HEK293 (cell line): ENCODE results near the gene CD28.

Source experiments
- CTCF ChIA-PET: fragments of 350-600 bp; formaldehyde crosslinking; extraction: SDS; loops from one replicate; lab custom pipeline; 2021; ENCODE audit warnings: antibody characterized with exemption; lab: Yijun Ruan, JAX
- POLR2A ChIA-PET: fragments of 300-600 bp; formaldehyde crosslinking; extraction: SDS; loops from one replicate; lab custom pipeline; 2020; ENCODE audit warnings: antibody characterized with exemption, inconsistent platforms; lab: Yijun Ruan, JAX
- H3K27ac ChIP-seq: fragments of 200-500 bp; sonication (Bioruptor generic); 2 replicates; pipeline ENCODE4 v1.5.1; 2014; ENCODE audit warnings: low read depth, low read length, control low read depth, inconsistent platforms; ENCODE audit errors: extremely low read depth
- H3K36me3 ChIP-seq, 2 experiments: fragments of 200-500 bp in 1 of 2; sonication (Bioruptor generic) in 1 of 2; 1 replicate in 1 of 2; 2 replicates in 1 of 2; pipeline ENCODE4 v1.5.1; 2014 to 2017; ENCODE audit warnings: inconsistent platforms in 2 of 2, low read length in 2 of 2; ENCODE audit not compliant: control insufficient read depth in 2 of 2, insufficient read depth in 1 of 2
- H3K4me1 ChIP-seq: fragments of 200-500 bp; sonication (Bioruptor generic); 2 replicates; pipeline ENCODE4 v1.5.1; 2014; ENCODE audit warnings: mild to moderate bottlenecking, low read length, inconsistent platforms; ENCODE audit not compliant: control insufficient read depth, insufficient read depth
- H3K4me3 ChIP-seq: 2 replicates; pipeline ENCODE4 v1.5.1; 2011; ENCODE audit warnings: low read depth, mild to moderate bottlenecking, control low read depth, low read length, moderate library complexity
- H3K9me3 ChIP-seq: fragments of 200-500 bp; sonication (Bioruptor generic); 2 replicates; pipeline ENCODE4 v1.5.1; 2014; ENCODE audit warnings: low read depth, low read length, inconsistent platforms; ENCODE audit not compliant: control insufficient read depth, insufficient read depth
- HOXC10 ChIP-seq: sonication (generic); formaldehyde crosslinking; IDR thresholded peaks from 2 replicates; pipeline ENCODE4 v1.8.1; 2023; ENCODE audit warnings: mild to moderate bottlenecking, missing genetic modification reagents
- MZF1 ChIP-seq: fragments of 450-650 bp; formaldehyde crosslinking; IDR thresholded peaks from 2 replicates; pipeline ENCODE4 v1.5.1; 2017; ENCODE audit warnings: missing biosample characterization, missing genetic modification characterization, borderline replicate concordance
- PATZ1 ChIP-seq: fragments of 450-650 bp; formaldehyde crosslinking; IDR thresholded peaks from 2 replicates; pipeline ENCODE4 v1.5.1; 2016; ENCODE audit warnings: missing biosample characterization, missing genetic modification characterization
- PRDM10 ChIP-seq: fragments of 450-650 bp; formaldehyde crosslinking; IDR thresholded peaks from 2 replicates; pipeline ENCODE4 v1.5.1; 2016; ENCODE audit warnings: missing biosample characterization, missing genetic modification characterization
- REST ChIP-seq: fragments of 450-650 bp; formaldehyde crosslinking; IDR thresholded peaks from 2 replicates; pipeline ENCODE4 v1.5.1; 2016; ENCODE audit warnings: missing biosample characterization, missing genetic modification characterization
- SCRT2 ChIP-seq: fragments of 450-650 bp; formaldehyde crosslinking; IDR thresholded peaks from 2 replicates; pipeline ENCODE4 v1.5.1; 2016; ENCODE audit warnings: missing biosample characterization, missing genetic modification characterization
- ZBTB20 ChIP-seq: fragments of 450-650 bp; formaldehyde crosslinking; IDR thresholded peaks from 2 replicates; pipeline ENCODE4 v1.5.1; 2016; ENCODE audit warnings: missing biosample characterization, missing genetic modification characterization
- ZNF121 ChIP-seq: fragments of 450-650 bp; formaldehyde crosslinking; IDR thresholded peaks from 2 replicates; pipeline ENCODE4 v1.5.1; 2016; ENCODE audit warnings: missing biosample characterization, missing genetic modification characterization
- ZNF138 ChIP-seq: fragments of 450-650 bp; formaldehyde crosslinking; IDR thresholded peaks from 2 replicates; pipeline ENCODE4 v1.5.1; 2016; ENCODE audit warnings: missing biosample characterization, missing genetic modification characterization, borderline replicate concordance
- ZNF174 ChIP-seq: fragments of 450-650 bp; formaldehyde crosslinking; IDR thresholded peaks from 2 replicates; pipeline ENCODE4 v1.5.0; 2017; ENCODE audit warnings: missing biosample characterization, mild to moderate bottlenecking, missing genetic modification characterization
- ZNF202 ChIP-seq: fragments of 450-650 bp; formaldehyde crosslinking; IDR thresholded peaks from 2 replicates; pipeline ENCODE4 v1.5.1; 2016; ENCODE audit warnings: missing biosample characterization, missing genetic modification characterization, borderline replicate concordance
- ZNF248 ChIP-seq: fragments of 450-650 bp; formaldehyde crosslinking; IDR thresholded peaks from 2 replicates; pipeline ENCODE4 v1.5.1; 2017; ENCODE audit warnings: missing biosample characterization, missing genetic modification characterization
- ZNF510 ChIP-seq: fragments of 450-650 bp; formaldehyde crosslinking; IDR thresholded peaks from 2 replicates; pipeline ENCODE4 v1.5.1; 2018; ENCODE audit warnings: mild to moderate bottlenecking, missing genetic modification characterization, missing biosample characterization; ENCODE audit not compliant: insufficient replicate concordance
- ZNF514 ChIP-seq: fragments of 450-650 bp; formaldehyde crosslinking; IDR thresholded peaks from 2 replicates; pipeline ENCODE4 v1.5.1; 2016; ENCODE audit warnings: missing biosample characterization, missing genetic modification characterization
- ZNF596 ChIP-seq: fragments of 450-650 bp; IDR thresholded peaks from 2 replicates; pipeline ENCODE4 v1.5.0; 2018; ENCODE audit warnings: missing biosample characterization, mild to moderate bottlenecking, missing genetic modification characterization, moderate library complexity
- ZNF626 ChIP-seq: fragments of 450-650 bp; sonication (Bioruptor Pico); formaldehyde crosslinking; IDR thresholded peaks from 2 replicates; pipeline ENCODE4 v1.5.1; 2018; ENCODE audit warnings: missing biosample characterization, missing genetic modification characterization, inconsistent platforms
- ZNF664 ChIP-seq: fragments of 450-650 bp; formaldehyde crosslinking; IDR thresholded peaks from 2 replicates; pipeline ENCODE4 v1.5.1; 2016; ENCODE audit warnings: missing biosample characterization, missing genetic modification characterization
- ZNF701 ChIP-seq: fragments of 450-650 bp; formaldehyde crosslinking; IDR thresholded peaks from 2 replicates; pipeline ENCODE4 v1.5.1; 2016; ENCODE audit warnings: missing biosample characterization, missing genetic modification characterization
- ZNF791 ChIP-seq: fragments of 450-650 bp; formaldehyde crosslinking; IDR thresholded peaks from 2 replicates; pipeline ENCODE4 v1.5.1; 2016; ENCODE audit warnings: missing biosample characterization, missing genetic modification characterization
- ZNF792 ChIP-seq: fragments of 450-650 bp; formaldehyde crosslinking; IDR thresholded peaks from 2 replicates; pipeline ENCODE4 v1.5.1; 2016; ENCODE audit warnings: missing biosample characterization, missing genetic modification characterization
- ZXDB ChIP-seq: fragments of 450-650 bp; formaldehyde crosslinking; IDR thresholded peaks from 2 replicates; pipeline ENCODE4 v1.5.1; 2016; ENCODE audit warnings: missing biosample characterization, missing genetic modification characterization

The CD28 gene

GRCh38 chr2:203664029-203664755 is 42.2 kb upstream of the CD28 start:
- no peak overlapping the region for H3K27ac ChIP-seq
- CTCF ChIA-PET = interaction anchor here (0.9 kb wide), 1 partner anchor 119 kb away, joined by 4 read pairs; no protein-coding TSS in a partner anchor
- no peak overlapping the region for H3K4me3 ChIP-seq
- POLR2A ChIA-PET = no interaction called here
- TF ChIP-seq PATZ1 (no peak), ZNF596 (tag by site-specific recombination) (no peak), ZNF138 (no peak), ZBTB20 (tag by site-specific recombination) (no peak), ZNF510 (no peak)
- 0 out of 2 replicates have a peak, but pooled peaks cover 3% of the 10 kb centered on the region for H3K4me1 ChIP-seq
- no peaks in the 10 kb centered on the region for H3K36me3 ChIP-seq
- H3K9me3 ChIP-seq = no peaks in the 10 kb centered on the region

GRCh38 chr2:203667838-203668237 is 38.6 kb upstream of the CD28 start:
- Histone ChIP-seq H3K4me1 (no peaks in the 10 kb centered on the region), H3K4me3 (no peak overlapping the region)
- POLR2A ChIA-PET = no interaction called here
- CTCF ChIA-PET = no interaction called here
- TF ChIP-seq ZNF514 = no peak
- no peak for TF ChIP-seq MZF1 (tag by site-specific recombination)
- no peak for TF ChIP-seq ZNF121 (tag by site-specific recombination)
- TF ChIP-seq ZNF202 (tag by site-specific recombination) = no peak
- TF ChIP-seq SCRT2 (tag by site-specific recombination) = no peak
- TF ChIP-seq HOXC10 = no peak
- no peak for TF ChIP-seq ZNF510
- TF ChIP-seq ZNF626 = no peak
- TF ChIP-seq ZNF174 (tag by site-specific recombination) = no peak
- TF ChIP-seq ZNF664 (tag by site-specific recombination) = no peak
- TF ChIP-seq ZNF791 (tag by site-specific recombination) = no peak
- TF ChIP-seq ZNF701 (tag by site-specific recombination) = no peak
- TF ChIP-seq ZNF248 = no peak
- TF ChIP-seq, all 188 proteins: peak for 0
- H3K27ac ChIP-seq = no peak overlapping the region
- no peaks in the 10 kb centered on the region for H3K36me3 ChIP-seq
- H3K9me3 ChIP-seq = no peaks in the 10 kb centered on the region

GRCh38 chr2:203669820-203670219 is 36.6 kb upstream of the CD28 start:
- POLR2A ChIA-PET = no interaction called here
- TF ChIP-seq PRDM10 (tag by site-specific recombination) (no peak), ZNF701 (tag by site-specific recombination) (no peak), ZNF792 (tag by site-specific recombination) (no peak), REST (tag by site-specific recombination) (no peak), ZXDB (no peak)
- H3K36me3 ChIP-seq = no peaks in the 10 kb centered on the region
- CTCF ChIA-PET = interaction anchor here (0.6 kb wide), 1 partner anchor 1844 kb away, joined by 3 read pairs; no protein-coding TSS in a partner anchor
- no peaks in the 10 kb centered on the region for H3K9me3 ChIP-seq
- H3K4me1 ChIP-seq = no peaks in the 10 kb centered on the region
- no peak overlapping the region for H3K27ac ChIP-seq
- H3K4me3 ChIP-seq = no peak overlapping the region
